Hindlimb muscle (tissue), 1 donor: ENCODE results near the gene PCDHB2. TPM values are rescaled to one million over a fixed set of nuclear protein-coding genes. Genes with fewer than 3 reads are reported as not detected.
"Not testable (repeated sequence)": the region's sequence is repeated elsewhere in the genome, so short reads cannot be mapped to it uniquely, and the experiment has no call there.

ENCODE experiments used
- DNase-seq: peaks from one replicate; pipeline ENCODE4 v3.0.0-alpha.2; 2013
- polyA plus RNA-seq: library from polyadenylated mRNA; unstranded; fragments of 120-200 nt; gene quantifications from one replicate; pipeline ENCODE4 v1.2.1, GENCODE V29; 2013; ENCODE audit not compliant: insufficient read length

The PCDHB2 gene
- polyA plus RNA-seq, 1 donor, result 4.4 TPM

- not testable (repeated sequence) for DNase-seq
Observed at GRCh38 chr5:141137346-141137745, 42.9 kb downstream of the PCDHB2 start.

Other genes starting within 250 kb of the PCDHB2 start
- not detected for gene PCDHA9, start 246.2 kb upstream of the PCDHB2 start, polyA plus RNA-seq
- gene PCDHA10, start 238.7 kb upstream of the PCDHB2 start, polyA plus RNA-seq, result 0.25 TPM
- gene PCDHA11, start 225.7 kb upstream of the PCDHB2 start, polyA plus RNA-seq, result 0.30 TPM
- 0.06 TPM for gene PCDHA12, start 219.3 kb upstream of the PCDHB2 start, polyA plus RNA-seq
- 0.21 TPM for gene PCDHA13, start 212.5 kb upstream of the PCDHB2 start, polyA plus RNA-seq
- gene PCDHAC1, start 168.3 kb upstream of the PCDHB2 start, polyA plus RNA-seq, result 0.22 TPM
- 2.0 TPM for gene PCDHAC2, start 128.1 kb upstream of the PCDHB2 start, polyA plus RNA-seq
- gene PCDHB1, start 43.2 kb upstream of the PCDHB2 start, polyA plus RNA-seq, result 0.14 TPM
- gene PCDHB3, start 5.9 kb downstream of the PCDHB2 start, polyA plus RNA-seq, result 2.6 TPM
- 3.1 TPM for gene PCDHB4, start 27.2 kb downstream of the PCDHB2 start, polyA plus RNA-seq
- 3.2 TPM for gene PCDHB5, start 40.6 kb downstream of the PCDHB2 start, polyA plus RNA-seq
- 2.4 TPM for gene PCDHB6, start 55.4 kb downstream of the PCDHB2 start, polyA plus RNA-seq
- 3.2 TPM for gene PCDHB7, start 78.0 kb downstream of the PCDHB2 start, polyA plus RNA-seq
- gene PCDHB8, start 83.2 kb downstream of the PCDHB2 start, polyA plus RNA-seq, result 2.1 TPM
- 3.9 TPM for gene PCDHB16, start 87.8 kb downstream of the PCDHB2 start, polyA plus RNA-seq
- gene PCDHB9, start 92.5 kb downstream of the PCDHB2 start, polyA plus RNA-seq, result 3.2 TPM
- gene PCDHB10, start 97.7 kb downstream of the PCDHB2 start, polyA plus RNA-seq, result 5.3 TPM
- gene PCDHB11, start 105.0 kb downstream of the PCDHB2 start, polyA plus RNA-seq, result 4.4 TPM
- gene PCDHB12, start 114.1 kb downstream of the PCDHB2 start, polyA plus RNA-seq, result 4.7 TPM
- 2.8 TPM for gene PCDHB13, start 119.3 kb downstream of the PCDHB2 start, polyA plus RNA-seq
- gene PCDHB14, start 128.7 kb downstream of the PCDHB2 start, polyA plus RNA-seq, result 7.5 TPM
- 9.4 TPM for gene PCDHB15, start 150.8 kb downstream of the PCDHB2 start, polyA plus RNA-seq
- gene SLC25A2, start 209.4 kb downstream of the PCDHB2 start, polyA plus RNA-seq, result not detected
- 76.5 TPM for gene TAF7, start 226.2 kb downstream of the PCDHB2 start, polyA plus RNA-seq
- 0.77 TPM for gene PCDHGA1, start 235.9 kb downstream of the PCDHB2 start, polyA plus RNA-seq
- gene PCDHGA2, start 244.1 kb downstream of the PCDHB2 start, polyA plus RNA-seq, result 2.1 TPM
- 1.0 TPM for gene PCDHGA3, start 249.2 kb downstream of the PCDHB2 start, polyA plus RNA-seq